NT2/D1 (cell line): ENCODE results near the gene STRN3.

Experiments
- SUZ12 ChIP-seq: IDR thresholded peaks from 2 replicates; pipeline ENCODE4 v1.6.1; 2011; ENCODE audit not compliant: insufficient read length, insufficient read depth; ENCODE audit errors: extremely low read depth
- YY1 ChIP-seq: IDR thresholded peaks from 2 replicates; pipeline ENCODE4 v1.6.1; 2011; ENCODE audit not compliant: insufficient read length, insufficient read depth
- ZNF274 ChIP-seq: IDR thresholded peaks from 2 replicates; pipeline ENCODE4 v1.6.1; 2011; ENCODE audit warnings: mild to moderate bottlenecking, low read depth, low read length

DNA sequence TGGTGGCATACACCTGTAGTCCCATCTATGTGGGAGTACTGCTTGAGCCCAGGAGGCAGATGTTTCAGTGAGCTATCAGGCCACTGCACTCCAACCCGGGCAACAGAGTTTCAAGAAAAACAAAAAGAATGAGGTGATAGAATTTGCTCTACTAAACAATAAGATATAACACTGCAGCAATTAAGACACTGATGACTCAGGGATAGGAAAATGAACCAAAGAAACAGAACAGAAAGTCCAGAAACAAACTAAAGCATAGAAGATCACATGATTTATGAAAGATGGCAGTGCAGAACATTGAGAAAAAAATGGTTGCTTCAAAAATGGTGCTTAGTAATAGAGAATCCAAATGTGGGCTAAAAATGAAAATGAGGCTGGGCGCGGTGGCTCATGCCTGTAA lies 66.0 kb downstream of the STRN3 start:
- TF ChIP-seq ZNF274 (no peak), YY1 (no peak), SUZ12 (no peak)
